Measurements from ENCODE around the gene NOP16. TPM values are rescaled to one million over a fixed set of nuclear protein-coding genes. Genes with fewer than 3 reads are reported as not detected.

The NOP16 gene
- total RNA-seq, 1 experiment from 2014 or later: 19.8 TPM

GRCh38 chr5:176394881-176395675 is 6.7 kb upstream of the NOP16 start:
- Histone ChIP-seq H2AFZ (ENCODE audit: low read length) (no peak overlapping the region), H3K27ac (ENCODE audit: low read length) (no peak overlapping the region), H3K9me2 (replicated peaks; ENCODE audit: insufficient read depth, low read length) (no peaks in the 10 kb centered on the region), H3K9me3 (ENCODE audit: low read length) (no peaks in the 10 kb centered on the region), H3K4me2 (ENCODE audit: low read depth, low read length, poor library complexity, severe bottlenecking) (no peak overlapping the region), H4K20me1 (ENCODE audit: insufficient read depth, low read depth, low read length) (no peaks in the 10 kb centered on the region), H3K79me2 (ENCODE audit: low read length) (peaks cover 13% of the 10 kb centered on the region), H3K4me3 (ENCODE audit: low read length) (no peak overlapping the region), H3K4me1 (ENCODE audit: low read length) (peaks cover 3% of the 10 kb centered on the region; the same call in 1 of the 2 replicates), H3K9ac (ENCODE audit: low read length) (no peak overlapping the region), H3K36me3 (ENCODE audit: insufficient read depth, low read length) (no peaks in the 10 kb centered on the region), H3K27me3 (ENCODE audit: low read length) (no peaks in the 10 kb centered on the region)
- DNase-seq: no peak

- no peaks in the 10 kb centered on the region for H3K27me3 ChIP-seq (ENCODE audit: low read length)
- peaks cover 23% of the 10 kb centered on the region for H3K79me2 ChIP-seq (ENCODE audit: low read length)
- no peak for DNase-seq
- no peak overlapping the region for H3K9ac ChIP-seq (ENCODE audit: low read length)
- H3K9me2 ChIP-seq (replicated peaks; ENCODE audit: insufficient read depth, low read length): no peaks in the 10 kb centered on the region
- H3K4me2 ChIP-seq (ENCODE audit: low read depth, low read length, poor library complexity, severe bottlenecking): no peak overlapping the region
- no peaks in the 10 kb centered on the region for H4K20me1 ChIP-seq (ENCODE audit: insufficient read depth, low read depth, low read length)
- no peaks in the 10 kb centered on the region for H3K9me3 ChIP-seq (ENCODE audit: low read length)
- H3K4me1 ChIP-seq (ENCODE audit: low read length): peaks cover 10% of the 10 kb centered on the region
- no peak overlapping the region for H3K4me3 ChIP-seq (ENCODE audit: low read length)
- H2AFZ ChIP-seq (ENCODE audit: low read length): no peak overlapping the region
- no peaks in the 10 kb centered on the region for H3K36me3 ChIP-seq (ENCODE audit: insufficient read depth, low read length)
- H3K27ac ChIP-seq (ENCODE audit: low read length): no peak overlapping the region
These were observed 5.7 kb upstream of the NOP16 start for GRCh38 chr5:176394096-176394495.

GRCh38 chr5:176392526-176392925 is 4.1 kb upstream of the NOP16 start:
- Histone ChIP-seq H3K36me3 (ENCODE audit: insufficient read depth, low read length) (peaks cover under 1% of the 10 kb centered on the region; the same call in 1 of the 2 replicates), H3K27me3 (ENCODE audit: low read length) (no peaks in the 10 kb centered on the region), H3K27ac (ENCODE audit: low read length) (no peak overlapping the region), H3K4me2 (ENCODE audit: low read depth, low read length, poor library complexity, severe bottlenecking) (no peak overlapping the region), H3K79me2 (ENCODE audit: low read length) (peaks cover 32% of the 10 kb centered on the region), H3K9me2 (replicated peaks; ENCODE audit: insufficient read depth, low read length) (no peaks in the 10 kb centered on the region), H4K20me1 (ENCODE audit: insufficient read depth, low read depth, low read length) (no peaks in the 10 kb centered on the region), H2AFZ (ENCODE audit: low read length) (no peak overlapping the region), H3K9ac (ENCODE audit: low read length) (no peak overlapping the region), H3K9me3 (ENCODE audit: low read length) (no peaks in the 10 kb centered on the region), H3K4me1 (ENCODE audit: low read length) (peaks cover 10% of the 10 kb centered on the region), H3K4me3 (ENCODE audit: low read length) (no peak overlapping the region)
- DNase-seq: no peak

- Histone ChIP-seq H3K27ac (ENCODE audit: low read length) (no peak overlapping the region), H3K4me1 (ENCODE audit: low read length) (peaks cover 15% of the 10 kb centered on the region), H2AFZ (ENCODE audit: low read length) (no peak overlapping the region), H3K36me3 (ENCODE audit: insufficient read depth, low read length) (peaks cover 6% of the 10 kb centered on the region; the same call in 1 of the 2 replicates), H3K27me3 (ENCODE audit: low read length) (no peaks in the 10 kb centered on the region), H3K9me3 (ENCODE audit: low read length) (no peaks in the 10 kb centered on the region), H4K20me1 (ENCODE audit: insufficient read depth, low read depth, low read length) (peaks cover 5% of the 10 kb centered on the region), H3K79me2 (ENCODE audit: low read length) (peaks cover 38% of the 10 kb centered on the region), H3K9ac (ENCODE audit: low read length) (no peak overlapping the region), H3K9me2 (replicated peaks; ENCODE audit: insufficient read depth, low read length) (no peaks in the 10 kb centered on the region), H3K4me3 (ENCODE audit: low read length) (no peak overlapping the region), H3K4me2 (ENCODE audit: low read depth, low read length, poor library complexity, severe bottlenecking) (no peak overlapping the region)
- DNase-seq: no peak
These were observed 3.6 kb upstream of the NOP16 start for GRCh38 chr5:176391999-176392398.

GRCh38 chr5:176391479-176391878 is 3.1 kb upstream of the NOP16 start:
- Histone ChIP-seq H3K79me2 (ENCODE audit: low read length) (peaks cover 43% of the 10 kb centered on the region), H2AFZ (ENCODE audit: low read length) (no peak overlapping the region), H3K27me3 (ENCODE audit: low read length) (no peaks in the 10 kb centered on the region), H3K9me2 (replicated peaks; ENCODE audit: insufficient read depth, low read length) (no peaks in the 10 kb centered on the region), H3K36me3 (ENCODE audit: insufficient read depth, low read length) (peaks cover 11% of the 10 kb centered on the region), H3K9me3 (ENCODE audit: low read length) (no peaks in the 10 kb centered on the region), H3K9ac (ENCODE audit: low read length) (no peak overlapping the region), H3K4me3 (ENCODE audit: low read length) (no peak overlapping the region), H3K4me2 (ENCODE audit: low read depth, low read length, poor library complexity, severe bottlenecking) (no peak overlapping the region), H3K27ac (ENCODE audit: low read length) (no peak overlapping the region), H4K20me1 (ENCODE audit: insufficient read depth, low read depth, low read length) (peaks cover 10% of the 10 kb centered on the region), H3K4me1 (ENCODE audit: low read length) (peaks cover 20% of the 10 kb centered on the region)
- DNase-seq: no peak

GRCh38 chr5:176389135-176390123 is 1.0 kb upstream of the NOP16 start:
- peak overlapping the region; percentile 89 for H3K9ac ChIP-seq (ENCODE audit: low read length)
- peak overlapping the region; percentile 90 for H3K4me2 ChIP-seq (ENCODE audit: low read depth, low read length, poor library complexity, severe bottlenecking)
- H3K9me3 ChIP-seq (ENCODE audit: low read length): no peaks in the 10 kb centered on the region
- H4K20me1 ChIP-seq (ENCODE audit: insufficient read depth, low read depth, low read length): peaks cover 26% of the 10 kb centered on the region
- DNase-seq: no peak
- no peaks in the 10 kb centered on the region for H3K27me3 ChIP-seq (ENCODE audit: low read length)
- H3K4me3 ChIP-seq (ENCODE audit: low read length): peak overlapping the region; percentile 88
- peak overlapping the region; percentile 33; the same call in 1 of the 2 replicates for H2AFZ ChIP-seq (ENCODE audit: low read length)
- H3K79me2 ChIP-seq (ENCODE audit: low read length): peaks cover 59% of the 10 kb centered on the region
- H3K9me2 ChIP-seq (replicated peaks; ENCODE audit: insufficient read depth, low read length): no peaks in the 10 kb centered on the region
- peak overlapping the region; percentile 80 for H3K27ac ChIP-seq (ENCODE audit: low read length)
- peaks cover 25% of the 10 kb centered on the region for H3K4me1 ChIP-seq (ENCODE audit: low read length)
- peaks cover 31% of the 10 kb centered on the region for H3K36me3 ChIP-seq (ENCODE audit: insufficient read depth, low read length)

GRCh38 chr5:176388003-176388443 is 375 bp downstream of the NOP16 start:
- peaks cover 44% of the 10 kb centered on the region for H3K36me3 ChIP-seq (ENCODE audit: insufficient read depth, low read length)
- DNase-seq: peak; percentile 80
- H3K4me3 ChIP-seq (ENCODE audit: low read length): peak overlapping the region; percentile 88
- H2AFZ ChIP-seq (ENCODE audit: low read length): no peak overlapping the region
- H4K20me1 ChIP-seq (ENCODE audit: insufficient read depth, low read depth, low read length): peaks cover 26% of the 10 kb centered on the region
- peak overlapping the region; percentile 86 for H3K4me2 ChIP-seq (ENCODE audit: low read depth, low read length, poor library complexity, severe bottlenecking)
- peaks cover 25% of the 10 kb centered on the region for H3K4me1 ChIP-seq (ENCODE audit: low read length)
- H3K79me2 ChIP-seq (ENCODE audit: low read length): peaks cover 59% of the 10 kb centered on the region
- H3K27ac ChIP-seq (ENCODE audit: low read length): peak overlapping the region; percentile 74
- no peaks in the 10 kb centered on the region for H3K27me3 ChIP-seq (ENCODE audit: low read length)
- H3K9me2 ChIP-seq (replicated peaks; ENCODE audit: insufficient read depth, low read length): no peaks in the 10 kb centered on the region
- H3K9me3 ChIP-seq (ENCODE audit: low read length): no peaks in the 10 kb centered on the region
- H3K9ac ChIP-seq (ENCODE audit: low read length): peak overlapping the region; percentile 92

Data from Karpas-422 (cell line).